ENCODE data around the gene TRABD2B.

Gene TRABD2B

DNA sequence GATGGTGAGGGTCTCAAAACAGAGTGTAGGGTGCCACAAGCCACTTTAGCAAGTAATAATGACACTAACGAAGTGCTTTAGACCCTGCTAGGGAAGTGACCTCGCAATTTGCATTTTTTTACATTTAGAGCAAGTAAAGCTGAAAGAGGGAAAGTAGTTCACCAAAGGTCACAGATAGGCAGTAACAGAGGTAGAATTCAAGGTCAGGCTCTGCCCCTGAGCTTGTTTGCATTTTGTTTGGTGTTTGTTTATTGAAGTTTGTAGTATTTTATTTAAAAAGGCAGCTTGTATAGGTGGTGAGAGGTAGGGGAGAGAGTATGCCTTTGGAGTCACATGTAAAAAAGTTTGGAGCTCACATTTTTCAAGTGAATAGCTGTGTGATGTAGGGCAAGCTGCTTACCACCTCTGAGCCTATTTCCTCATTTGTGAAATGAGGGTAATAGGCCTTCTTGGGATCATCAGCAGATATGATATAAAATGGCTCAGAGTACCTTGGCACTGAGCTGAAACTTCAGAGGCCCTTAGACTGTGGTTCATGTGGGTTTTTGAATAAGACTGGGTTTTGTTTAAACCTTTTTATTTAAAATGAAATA, 142.5 kb downstream of the TRABD2B start:
- DNase-seq (ENCODE audit: low read depth in 2 of 3, low spot score in 2 of 3), result no peak

DNA sequence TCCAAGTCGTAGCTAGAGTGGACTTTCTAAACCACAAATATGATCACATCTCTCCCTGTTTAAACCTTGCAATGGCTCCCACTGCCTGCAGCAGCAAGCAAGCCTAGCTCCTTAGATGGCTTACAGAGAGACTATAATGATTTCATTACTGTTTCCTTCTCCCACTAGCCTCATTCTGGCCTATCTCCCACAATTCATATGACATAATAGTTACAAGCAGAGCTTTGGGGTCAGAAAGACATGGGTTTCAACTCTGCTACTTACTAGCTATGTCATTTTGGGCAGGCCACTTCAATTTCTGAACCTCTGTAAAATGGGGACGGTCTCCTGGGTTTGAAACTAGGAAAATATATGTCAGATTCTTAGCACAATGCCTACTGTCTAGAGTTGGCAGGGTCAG, 143.3 kb downstream of the TRABD2B start:
- no peak for DNase-seq (ENCODE audit: low read depth in 2 of 3, low spot score in 2 of 3)

DNA sequence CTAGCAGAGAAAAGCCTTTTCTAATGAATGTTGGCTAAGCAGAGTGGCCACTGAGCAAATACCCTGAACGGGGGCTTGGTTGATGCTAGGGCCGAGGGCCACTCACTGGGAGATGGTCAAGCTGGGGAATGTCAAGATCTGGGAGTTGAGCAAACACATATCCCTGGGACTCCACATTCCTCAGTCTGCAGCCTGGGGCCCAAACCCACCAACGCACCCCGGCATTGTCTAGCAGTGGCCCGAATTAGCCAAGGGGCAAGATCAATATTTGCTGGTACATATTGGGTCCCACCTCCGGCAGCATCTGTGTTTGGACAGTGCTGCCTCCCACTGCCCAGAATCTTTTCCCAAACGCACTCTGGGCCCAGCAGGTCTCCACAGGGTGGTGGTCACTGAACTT, 144.1 kb downstream of the TRABD2B start:
- DNase-seq (ENCODE audit: low read depth in 2 of 3, low spot score in 2 of 3), result no peak

DNA sequence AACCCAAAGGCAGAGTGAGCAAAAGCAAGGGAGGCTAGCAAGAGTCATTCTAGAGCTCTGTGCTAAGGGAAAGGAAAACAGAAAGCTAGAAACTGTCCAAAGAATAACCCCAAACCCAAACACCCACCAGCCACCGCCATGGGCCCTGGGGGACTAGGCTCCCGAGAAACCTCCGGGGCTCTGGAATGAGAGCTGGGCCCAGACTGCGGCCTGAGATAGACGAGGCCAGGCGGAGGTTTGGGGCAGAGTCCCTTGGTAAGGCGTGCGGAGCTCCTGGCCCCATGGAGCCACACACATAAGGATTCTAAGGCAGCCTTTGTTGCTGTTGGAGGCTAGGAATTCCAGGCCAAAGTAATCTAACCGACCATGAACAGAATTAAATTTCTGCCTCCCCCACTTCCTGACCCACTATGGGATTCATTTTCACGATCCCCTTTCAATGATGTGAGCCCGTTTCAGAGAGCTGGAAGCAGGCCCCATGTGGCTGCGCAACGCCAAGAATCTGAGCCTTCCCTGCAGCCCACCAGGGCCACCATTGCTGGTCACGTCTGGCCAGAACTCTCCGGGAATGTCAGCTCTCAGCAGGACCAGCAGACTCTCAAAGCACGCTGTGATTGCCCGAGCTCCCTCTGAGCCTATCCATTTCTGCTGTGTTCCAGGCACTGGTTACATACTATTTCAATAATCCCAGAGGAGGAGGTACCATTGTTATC, 145.0 kb downstream of the TRABD2B start:
- no peak for DNase-seq (ENCODE audit: low read depth in 2 of 3, low spot score in 2 of 3)

- no peak for DNase-seq (ENCODE audit: low read depth in 2 of 3, low spot score in 2 of 3)
Measured at GRCh38 chr1:47850451-47850850, 146.7 kb downstream of the TRABD2B start.

DNA sequence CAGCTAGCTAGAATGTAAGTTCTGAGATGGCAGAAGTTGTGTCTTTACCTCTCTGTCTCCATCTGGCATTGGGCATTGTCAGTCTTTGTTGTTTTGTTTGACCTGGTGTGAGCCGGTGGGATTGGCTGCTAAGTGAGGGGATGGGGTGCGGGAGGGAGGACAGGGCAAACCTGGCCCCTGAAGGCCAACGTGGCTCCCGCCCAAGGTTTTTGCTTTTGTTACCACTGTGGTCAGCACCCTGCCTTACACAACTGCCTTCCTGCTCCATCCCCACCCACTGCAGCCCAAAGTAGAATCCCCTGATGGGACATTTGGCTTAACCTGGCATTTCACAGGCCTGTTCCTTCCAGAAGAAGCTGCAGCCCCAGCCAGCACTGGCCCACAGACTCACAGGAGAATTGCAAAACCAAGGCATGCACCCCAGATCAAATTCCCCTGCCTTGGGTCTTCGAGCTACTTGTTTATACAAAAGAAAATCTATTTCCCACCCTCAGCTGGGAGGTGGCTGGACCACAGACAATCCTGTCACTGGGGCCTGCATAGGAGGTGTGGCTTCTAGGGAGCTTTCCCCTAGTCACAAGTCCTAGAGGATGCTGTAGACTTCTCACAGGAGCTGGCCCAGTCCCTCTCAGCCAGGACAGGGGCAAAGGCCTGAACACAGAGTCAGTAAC, 147.5 kb downstream of the TRABD2B start:
- no peak for DNase-seq (ENCODE audit: low read depth in 2 of 3, low spot score in 2 of 3)

DNA sequence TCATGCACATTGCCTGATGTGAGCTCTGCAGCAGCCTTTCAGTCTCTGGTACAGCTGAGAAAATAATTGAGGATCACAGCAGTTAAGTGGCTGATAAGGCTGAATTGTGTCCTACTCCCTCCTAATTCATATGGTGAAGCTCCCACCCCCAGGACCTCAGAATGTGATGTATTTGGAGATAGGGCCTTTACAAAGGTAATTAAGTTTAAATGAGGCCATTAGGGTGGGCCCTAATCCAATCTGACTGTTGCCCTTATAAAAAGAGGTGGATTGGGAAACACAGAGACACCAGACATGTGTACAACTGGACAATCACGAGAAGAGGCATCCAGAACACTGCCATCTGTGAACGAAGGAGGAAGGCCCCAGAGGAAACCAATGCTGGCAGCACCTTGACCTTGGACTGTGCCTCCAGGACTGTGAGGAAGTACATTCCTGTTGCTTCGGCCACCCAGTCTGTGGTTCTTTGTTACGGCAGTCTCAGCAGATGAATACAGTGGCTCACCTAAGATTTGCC, 148.1 kb downstream of the TRABD2B start:
- DNase-seq (ENCODE audit: low read depth in 2 of 3, low spot score in 2 of 3), result no peak

GRCh38 chr1:47847763-47848162, 149.4 kb downstream of the TRABD2B start:
- DNase-seq (ENCODE audit: low read depth in 2 of 3, low spot score in 2 of 3), result no peak

DNA sequence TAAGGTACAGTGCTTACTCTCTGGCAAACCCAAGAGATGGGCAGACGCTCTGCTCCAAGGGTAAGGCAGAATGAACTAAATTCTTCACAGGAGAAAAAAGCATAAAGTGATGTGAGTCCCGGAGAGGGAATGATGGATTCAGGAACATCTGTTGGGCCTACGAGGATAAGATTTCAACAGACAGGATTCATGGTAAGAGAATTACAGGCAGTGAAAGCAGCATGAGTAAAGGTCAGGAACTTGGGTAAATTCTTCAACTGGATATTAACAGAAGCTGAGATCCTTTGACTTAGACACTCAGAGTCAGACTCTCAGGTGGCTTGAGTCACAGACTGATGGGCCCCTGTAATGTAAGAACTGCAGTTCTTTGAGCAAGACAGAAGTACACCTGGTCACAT, 152.6 kb downstream of the TRABD2B start:
- DNase-seq (ENCODE audit: low read depth in 2 of 3, low spot score in 2 of 3), result no peak

- DNase-seq (ENCODE audit: low read depth in 2 of 3, low spot score in 2 of 3), result no peak
Measured at GRCh38 chr1:47843781-47844557, 153.2 kb downstream of the TRABD2B start.

GRCh38 chr1:47843059-47843458, 154.1 kb downstream of the TRABD2B start:
- DNase-seq (ENCODE audit: low read depth in 2 of 3, low spot score in 2 of 3), result no peak

GRCh38 chr1:47842228-47842919, 154.8 kb downstream of the TRABD2B start:
- DNase-seq (ENCODE audit: low read depth in 2 of 3, low spot score in 2 of 3), result no peak

- DNase-seq (ENCODE audit: low read depth in 2 of 3, low spot score in 2 of 3), result no peak
Measured at GRCh38 chr1:47841356-47841755, 155.8 kb downstream of the TRABD2B start.

DNA sequence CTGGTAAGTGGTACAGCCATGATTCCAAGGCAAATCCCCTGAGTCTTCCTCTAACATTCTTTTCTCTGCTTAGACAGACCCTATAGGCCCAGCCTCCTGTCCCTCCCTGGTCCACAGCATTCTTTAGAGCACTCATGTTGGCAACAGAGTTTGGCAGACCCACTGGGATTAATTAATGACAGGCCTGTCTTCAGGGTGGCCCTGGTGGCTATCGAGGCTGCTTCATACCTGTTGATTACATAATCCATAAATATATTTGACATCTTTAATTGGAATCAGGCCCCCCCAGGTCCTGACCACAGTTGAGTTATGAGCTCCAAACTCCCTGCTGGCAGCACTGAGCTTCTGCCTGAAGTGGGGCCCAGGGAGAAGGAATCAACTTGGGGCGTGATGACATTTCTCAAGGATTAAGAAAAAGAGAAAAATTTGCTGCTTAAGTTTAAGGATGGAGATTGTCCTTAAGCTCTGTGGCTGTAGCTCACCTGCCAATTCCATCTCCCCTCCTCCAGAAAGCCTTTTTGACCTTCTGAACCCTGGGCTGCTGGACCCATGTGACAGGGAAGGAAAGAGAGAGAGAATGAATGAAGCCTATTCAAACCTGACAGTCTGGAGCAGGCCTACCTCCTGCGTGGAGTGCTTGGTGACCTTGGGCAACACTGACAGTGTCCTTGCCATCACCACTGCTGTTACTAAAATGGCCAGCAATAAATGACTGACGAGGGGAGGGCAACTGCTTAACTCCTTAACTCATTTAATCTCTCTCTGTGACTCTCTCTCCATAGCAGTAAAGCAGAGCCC, 156.6 kb downstream of the TRABD2B start:
- no peak for DNase-seq (ENCODE audit: low read depth in 2 of 3, low spot score in 2 of 3)

- DNase-seq (ENCODE audit: low read depth in 2 of 3, low spot score in 2 of 3), result no peak
Measured at GRCh38 chr1:47839433-47839760, 157.8 kb downstream of the TRABD2B start.

DNA sequence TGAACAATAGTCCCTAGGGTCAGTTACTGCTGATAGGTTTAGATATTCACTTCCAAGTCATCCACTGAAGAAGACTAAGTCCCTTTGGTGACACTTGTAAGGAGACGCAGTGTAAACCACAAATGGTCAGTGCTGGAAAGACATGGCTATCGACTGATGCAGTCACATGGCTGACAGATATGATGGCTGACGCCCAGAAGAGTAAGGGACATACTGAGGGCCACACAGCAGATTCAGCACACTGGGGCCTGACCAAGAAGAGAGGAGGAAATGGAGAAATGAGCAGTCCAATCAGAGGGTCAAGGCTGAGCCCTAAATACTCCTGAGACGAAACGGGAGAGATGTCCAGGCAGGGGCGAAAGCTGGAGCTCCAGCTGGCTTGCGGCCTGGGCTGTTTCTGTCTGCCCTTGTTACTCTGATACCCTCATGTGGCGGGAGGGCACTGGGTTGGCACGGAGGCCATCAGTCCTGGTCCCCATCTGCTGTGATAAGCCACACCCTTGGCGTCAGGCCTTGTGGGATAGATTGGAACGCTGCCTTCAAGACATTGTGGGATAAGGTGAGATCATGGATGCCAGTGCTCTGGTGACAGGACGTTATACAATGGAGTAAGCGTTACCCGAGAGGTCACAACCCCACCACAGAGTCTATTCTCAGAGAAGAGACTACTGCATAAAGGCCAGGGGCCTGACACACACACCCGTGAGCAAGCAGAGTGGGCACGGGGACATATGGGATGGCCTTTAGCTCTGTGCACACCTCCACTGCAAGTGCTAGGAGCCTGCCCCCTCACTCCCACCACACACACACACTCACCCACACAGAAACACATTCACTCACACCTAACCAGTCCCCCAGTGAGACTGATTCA, 158.4 kb downstream of the TRABD2B start:
- no peak for DNase-seq (ENCODE audit: low read depth in 2 of 3, low spot score in 2 of 3)

DNA sequence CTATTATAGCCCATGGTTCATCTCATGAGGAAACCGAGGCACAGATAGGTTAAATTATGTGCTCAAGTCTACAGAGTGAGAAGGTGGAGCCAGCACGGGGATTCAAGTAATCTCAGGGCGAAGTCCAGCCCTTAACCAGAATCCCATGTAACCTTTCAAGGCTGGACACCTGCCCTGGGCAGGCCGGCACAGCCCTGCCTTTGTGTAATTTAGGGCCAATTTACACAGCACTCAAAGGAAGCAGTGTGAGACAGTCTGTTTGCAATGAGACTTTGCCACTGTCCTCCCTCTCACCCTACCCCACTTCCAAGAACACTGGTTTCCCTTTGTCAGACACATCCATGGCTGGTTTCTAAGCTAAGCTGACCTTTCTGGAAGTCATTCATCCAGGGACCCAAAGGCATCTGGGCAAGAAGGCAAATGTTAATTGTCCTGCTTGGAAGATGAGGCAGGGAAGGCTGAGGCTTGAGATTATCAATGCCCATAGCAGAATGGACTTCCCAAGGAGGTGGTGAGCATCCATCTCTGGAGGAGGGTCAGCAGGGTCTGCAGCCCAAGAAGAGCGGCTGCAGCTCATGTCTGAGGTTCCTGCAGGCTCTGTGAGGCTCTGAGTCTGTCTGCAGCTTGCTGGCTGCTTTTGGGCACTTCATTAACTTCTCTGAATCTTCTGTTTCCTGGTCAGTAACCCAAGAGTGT, 159.2 kb downstream of the TRABD2B start:
- no peak for DNase-seq (ENCODE audit: low read depth in 2 of 3, low spot score in 2 of 3)

- DNase-seq (ENCODE audit: low read depth in 2 of 3, low spot score in 2 of 3), result no peak
Measured at GRCh38 chr1:47837056-47837830, 159.9 kb downstream of the TRABD2B start.
